22Rv1 (cell line): Measurements from ENCODE around the gene PDLIM3.

Source experiments
- H3K27ac ChIP-seq: fragments of 450-650 bp; 2 replicates; pipeline ENCODE4 v1.5.1; 2017
- ZFX ChIP-seq: fragments of 450-650 bp; IDR thresholded peaks from 2 replicates; pipeline ENCODE4 v1.6.1; 2017; ENCODE audit warnings: antibody characterized with exemption, borderline replicate concordance
- TF ChIP-seq, protein P1 (sequence below): fragments of 450-650 bp; IDR thresholded peaks from 2 replicates; pipeline ENCODE4 v1.5.1; 2017; ENCODE audit warnings: mild to moderate bottlenecking

PDLIM3 gene

DNA sequence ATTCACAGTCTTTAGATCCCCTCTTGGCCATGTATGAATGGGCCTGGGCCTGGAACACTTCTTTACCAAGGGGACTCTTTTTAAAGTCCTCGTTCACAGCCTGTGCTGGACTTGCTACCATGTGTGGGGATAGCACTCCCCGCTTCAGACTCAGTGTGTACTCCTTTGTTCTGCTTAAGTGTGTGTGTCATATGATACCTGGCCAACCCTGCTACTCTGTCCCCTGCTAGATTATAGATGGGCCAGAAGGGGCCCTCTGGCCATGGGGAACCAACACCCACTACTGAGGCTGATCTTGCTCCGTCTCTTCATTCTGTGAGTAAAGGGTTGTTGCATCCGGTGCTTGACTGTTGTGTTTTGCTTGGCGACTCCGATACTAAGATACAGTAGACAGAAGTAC, 71.8 kb downstream of the PDLIM3 start:
- H3K27ac ChIP-seq = no peak overlapping the region
- TF ChIP-seq, protein P1, sequence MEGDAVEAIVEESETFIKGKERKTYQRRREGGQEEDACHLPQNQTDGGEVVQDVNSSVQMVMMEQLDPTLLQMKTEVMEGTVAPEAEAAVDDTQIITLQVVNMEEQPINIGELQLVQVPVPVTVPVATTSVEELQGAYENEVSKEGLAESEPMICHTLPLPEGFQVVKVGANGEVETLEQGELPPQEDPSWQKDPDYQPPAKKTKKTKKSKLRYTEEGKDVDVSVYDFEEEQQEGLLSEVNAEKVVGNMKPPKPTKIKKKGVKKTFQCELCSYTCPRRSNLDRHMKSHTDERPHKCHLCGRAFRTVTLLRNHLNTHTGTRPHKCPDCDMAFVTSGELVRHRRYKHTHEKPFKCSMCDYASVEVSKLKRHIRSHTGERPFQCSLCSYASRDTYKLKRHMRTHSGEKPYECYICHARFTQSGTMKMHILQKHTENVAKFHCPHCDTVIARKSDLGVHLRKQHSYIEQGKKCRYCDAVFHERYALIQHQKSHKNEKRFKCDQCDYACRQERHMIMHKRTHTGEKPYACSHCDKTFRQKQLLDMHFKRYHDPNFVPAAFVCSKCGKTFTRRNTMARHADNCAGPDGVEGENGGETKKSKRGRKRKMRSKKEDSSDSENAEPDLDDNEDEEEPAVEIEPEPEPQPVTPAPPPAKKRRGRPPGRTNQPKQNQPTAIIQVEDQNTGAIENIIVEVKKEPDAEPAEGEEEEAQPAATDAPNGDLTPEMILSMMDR = no peak
- no peak for TF ChIP-seq ZFX

DNA sequence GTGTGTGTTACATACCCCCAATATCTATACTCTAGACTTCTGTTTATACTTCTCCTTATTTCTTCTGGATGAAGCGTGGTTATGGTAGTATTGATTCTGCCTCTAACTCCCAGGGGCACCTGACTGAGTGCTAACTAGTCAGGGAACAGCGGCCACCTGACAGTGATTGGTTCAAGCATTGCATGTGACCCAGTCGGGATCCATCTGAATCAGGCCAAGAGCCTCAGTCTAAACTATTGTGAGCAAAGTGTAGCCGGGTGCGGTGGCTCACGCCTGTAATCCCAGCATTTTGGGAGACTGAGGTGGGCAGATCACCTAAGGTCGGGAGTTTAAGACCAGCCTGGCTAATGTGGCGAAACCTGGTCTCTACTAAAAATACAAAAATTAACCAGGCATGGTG, 73.7 kb downstream of the PDLIM3 start:
- no peak for TF ChIP-seq ZFX
- TF ChIP-seq, protein P1 = no peak

DNA sequence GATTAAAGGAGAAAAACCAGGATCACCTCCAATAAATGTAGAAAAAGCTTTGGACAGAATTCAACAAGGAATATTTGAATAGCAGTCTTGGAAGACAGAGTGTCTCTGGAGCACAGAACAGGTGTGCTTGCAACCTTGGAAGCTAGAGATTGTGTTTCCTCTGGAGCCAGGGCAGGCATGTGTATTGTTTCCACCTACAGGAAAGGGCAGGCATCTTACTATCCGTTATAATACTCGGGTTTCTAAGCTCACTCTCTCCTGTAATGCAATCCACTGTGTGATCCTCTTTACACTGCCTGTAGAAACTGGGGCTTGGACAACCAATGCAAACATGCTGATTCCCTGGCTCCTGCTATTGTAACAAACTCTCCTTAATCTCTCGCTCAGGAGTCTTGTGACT, 78.2 kb downstream of the PDLIM3 start:
- TF ChIP-seq, protein P1 = no peak
- no peak for TF ChIP-seq ZFX
- H3K27ac ChIP-seq = no peak overlapping the region

More for the DNA sequence above, 73.7 kb downstream of the PDLIM3 start:
- H3K27ac ChIP-seq = no peak overlapping the region

DNA sequence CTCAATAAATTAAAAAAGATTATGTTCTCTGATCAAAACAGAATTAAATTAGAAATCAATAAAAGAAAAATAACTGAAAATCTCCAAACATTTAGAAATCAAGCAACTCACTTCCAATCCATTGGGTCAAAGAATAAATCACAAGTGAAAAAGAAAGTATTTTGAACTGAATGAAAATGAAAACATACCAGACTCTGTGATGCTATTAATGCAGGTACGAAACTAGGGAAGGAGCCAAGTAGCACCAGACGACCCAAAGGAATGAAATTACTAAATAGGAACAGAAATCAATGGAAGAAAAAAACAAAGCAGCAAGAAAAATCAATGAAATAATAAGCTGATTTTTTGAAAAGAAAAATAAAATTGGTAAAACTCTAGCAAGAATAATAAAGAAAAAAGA, 79.2 kb downstream of the PDLIM3 start:
- TF ChIP-seq, protein P1 = no peak
- no peak for TF ChIP-seq ZFX
- no peak overlapping the region for H3K27ac ChIP-seq
